Stimulated activated CD8-positive, alpha-beta memory T cell treated with anti-CD3 and anti-CD28 coated beads, Interleukin-4, amount 100 ng/mL, for 24 hours (primary cell): ENCODE measurements around the gene PLD3.
"Not testable (repeated sequence)": the region's sequence is repeated elsewhere in the genome, so short reads cannot be mapped to it uniquely, and the experiment has no call there.

ENCODE experiments used
- DNase-seq: peaks from one replicate; pipeline ENCODE4 v3.0.0-alpha.2; 2020; ENCODE audit warnings: low read depth

PLD3 gene

DNA sequence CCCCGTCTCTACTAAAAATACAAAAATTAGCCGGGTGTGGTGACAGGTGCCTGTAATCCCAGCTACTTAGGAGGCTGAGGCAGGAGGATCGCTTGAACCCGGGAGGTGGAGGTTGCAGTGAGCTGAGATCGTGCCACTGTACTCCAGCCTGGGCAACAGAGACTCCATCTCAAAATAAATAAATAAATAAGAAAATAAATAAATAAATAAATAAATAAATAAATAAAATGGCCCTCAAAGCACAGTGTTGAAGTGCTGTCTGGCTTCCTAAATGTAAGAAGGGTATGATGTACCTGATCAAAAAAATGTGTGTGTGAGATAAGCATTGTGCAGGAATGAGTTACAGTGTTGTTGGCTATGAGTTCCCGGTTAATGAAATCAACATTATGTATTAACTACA, 15.4 kb upstream of the PLD3 start:
- not testable (repeated sequence) for DNase-seq

DNA sequence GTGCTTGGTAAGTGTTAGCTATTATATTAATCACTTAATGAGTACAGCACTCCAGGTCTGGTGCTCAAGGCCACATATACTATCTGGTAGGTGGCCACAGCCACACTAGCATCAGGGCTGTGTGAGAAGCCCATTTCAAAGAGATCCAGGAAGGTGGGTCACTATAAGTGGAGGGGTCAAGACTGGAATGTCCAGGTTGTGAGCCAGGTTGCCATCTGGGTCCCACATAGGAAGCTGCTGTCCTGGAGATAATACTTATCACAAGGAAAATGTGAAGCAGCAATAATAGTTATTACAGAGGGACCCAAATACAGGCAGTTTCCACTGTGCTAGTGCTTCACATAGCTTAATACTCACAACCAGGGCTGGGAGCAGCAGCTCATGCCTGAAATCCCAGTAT, 13.4 kb upstream of the PLD3 start:
- DNase-seq, result no peak

- no peak for DNase-seq
Observed at GRCh38 chr19:40335855-40336600, 12.5 kb upstream of the PLD3 start.

DNA sequence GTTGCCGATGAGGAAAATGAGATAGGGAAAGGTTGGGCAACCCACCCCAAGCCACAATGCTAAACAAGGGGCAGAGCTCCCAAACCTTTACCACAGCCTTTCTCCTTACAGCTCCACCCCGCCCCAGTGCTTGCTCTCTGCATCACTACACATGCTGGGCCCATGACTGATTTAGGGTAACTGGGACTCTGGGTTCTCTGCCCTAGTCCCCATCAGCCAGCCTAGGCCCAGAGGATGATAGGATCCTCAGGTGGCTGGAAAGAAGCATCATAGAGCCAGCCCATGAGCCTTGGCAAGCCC, 11.9 kb upstream of the PLD3 start:
- DNase-seq, result no peak

DNA sequence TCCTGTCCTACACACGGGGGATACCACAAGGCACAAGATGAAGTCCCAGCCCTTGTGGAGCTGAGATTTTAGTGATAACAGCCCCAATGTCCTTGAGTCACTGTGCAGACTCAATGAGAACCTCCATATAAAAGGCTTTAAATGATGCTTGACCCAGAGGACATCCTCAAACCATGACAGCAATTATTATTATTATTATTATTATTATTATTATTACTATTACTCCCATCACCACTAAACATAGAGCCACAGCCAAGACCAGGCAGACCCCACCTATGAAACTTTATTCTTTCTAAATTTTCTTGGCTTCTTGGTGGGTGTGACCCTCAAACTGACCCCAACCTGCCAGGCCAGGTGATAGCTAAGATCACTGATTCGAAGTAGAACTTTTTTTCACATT, 11.4 kb upstream of the PLD3 start:
- DNase-seq, result no peak

DNA sequence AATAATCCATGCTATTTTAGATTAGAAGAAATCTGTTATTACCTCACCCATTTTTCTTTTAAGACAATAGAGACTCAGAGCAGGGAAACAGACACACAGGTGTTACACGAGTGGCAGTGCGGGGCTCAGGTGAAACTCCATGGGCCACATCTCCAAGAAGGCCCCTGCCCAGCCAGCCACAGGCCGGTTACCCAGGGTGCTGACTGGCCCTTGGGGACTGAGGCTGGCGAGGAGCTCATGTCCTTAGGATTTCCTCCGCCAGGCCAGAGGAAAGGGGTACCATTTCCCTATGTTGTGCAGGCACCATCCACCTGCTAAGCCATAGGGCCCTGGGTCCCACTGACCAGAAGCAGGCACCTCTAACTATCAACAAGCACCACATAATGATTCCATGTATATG, 10.9 kb upstream of the PLD3 start:
- no peak for DNase-seq

DNA sequence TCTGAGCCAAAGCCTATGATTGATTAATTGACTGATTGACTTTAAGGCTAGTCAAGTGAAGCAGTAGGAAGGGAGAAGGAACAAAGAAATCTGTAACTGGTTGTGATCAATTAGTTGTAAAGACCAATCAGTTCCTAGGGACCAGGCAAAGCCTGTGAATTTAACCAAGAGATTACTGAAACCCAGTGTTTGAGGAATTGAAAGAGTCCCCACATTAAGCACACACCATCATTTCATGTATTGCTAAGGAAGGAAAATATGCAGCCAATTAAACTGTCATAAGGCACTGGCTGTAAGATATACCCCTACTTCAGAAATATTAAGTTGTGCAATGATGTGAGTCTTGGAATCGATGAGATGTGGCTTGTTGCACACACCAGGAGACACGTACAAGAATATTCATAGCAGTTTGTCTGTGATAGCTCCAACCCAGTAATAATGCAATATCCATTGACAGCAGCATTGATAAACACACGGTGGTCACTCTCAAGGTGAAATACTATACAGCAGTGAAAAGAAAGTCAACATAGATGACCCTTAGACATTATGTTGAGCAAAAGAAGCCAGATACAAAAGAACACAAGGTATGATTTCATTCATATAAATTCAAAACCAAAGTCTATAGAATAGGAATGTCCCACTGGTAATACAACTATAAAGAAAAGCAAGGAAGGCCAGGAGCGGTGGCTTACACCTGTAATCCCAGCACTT, 9.3 kb upstream of the PLD3 start:
- DNase-seq, result no peak

- no peak for DNase-seq
Observed at GRCh38 chr19:40341601-40342482, 6.7 kb upstream of the PLD3 start.

DNA sequence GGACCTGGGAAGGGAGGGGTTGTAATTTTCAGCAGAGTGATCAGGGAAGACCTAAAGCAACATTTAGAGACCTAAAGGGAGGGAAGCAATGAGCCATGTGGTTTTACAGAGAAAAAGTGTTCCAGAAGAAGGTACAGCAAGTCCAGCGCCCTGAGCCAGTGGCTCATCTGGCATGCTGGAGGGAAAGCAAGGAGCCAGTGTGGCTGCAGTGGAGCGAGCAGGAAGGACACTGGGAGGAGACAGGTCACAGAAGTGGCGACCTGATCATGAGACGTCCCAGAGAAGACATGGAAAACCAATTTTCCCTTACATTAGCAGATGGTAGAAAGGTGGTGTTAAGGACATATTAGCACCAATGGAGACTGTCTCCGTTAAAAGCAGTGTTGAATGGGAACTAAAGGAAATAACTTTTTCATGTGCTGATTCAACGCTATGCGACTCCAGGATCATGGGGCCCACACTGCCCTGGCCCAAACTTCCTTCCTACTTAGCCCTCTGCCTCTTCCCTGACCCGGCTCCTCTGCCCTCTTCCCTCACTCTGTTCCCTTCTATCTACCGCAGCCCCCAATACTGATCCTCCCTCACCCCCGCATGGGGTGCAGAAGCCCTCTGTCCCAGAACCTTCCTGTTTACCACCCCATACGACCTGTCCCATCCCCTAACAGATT, 5.7 kb upstream of the PLD3 start:
- DNase-seq, result no peak

GRCh38 chr19:40344422-40344821, 4.1 kb upstream of the PLD3 start:
- DNase-seq, result no peak

DNA sequence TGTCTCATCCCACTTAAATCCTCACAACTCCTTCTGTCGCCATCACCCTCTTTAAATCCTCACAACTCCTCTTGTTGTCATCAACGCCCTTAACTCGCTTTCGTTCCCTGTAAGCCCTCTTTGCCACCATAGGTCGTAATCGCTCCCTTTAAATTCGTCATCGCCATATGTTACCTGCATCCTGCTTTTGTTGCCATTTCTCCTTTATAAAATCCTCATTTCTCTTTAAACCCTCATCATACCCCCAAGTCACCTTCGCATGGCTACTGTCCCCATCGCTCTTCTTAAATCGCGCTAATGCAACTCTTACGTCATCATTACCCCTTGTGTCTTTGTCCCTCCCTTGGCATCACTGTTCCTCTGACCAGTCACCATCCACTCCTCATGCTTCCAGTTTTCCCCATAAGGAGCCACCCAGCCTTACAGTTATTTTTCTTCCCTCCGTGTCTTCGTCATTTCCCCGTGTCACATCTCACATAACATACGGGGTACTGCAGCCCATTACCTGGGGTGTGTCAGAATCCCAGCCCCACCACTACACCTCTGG, 539 bp downstream of the PLD3 start:
- no peak for DNase-seq

- no peak for DNase-seq
Observed at GRCh38 chr19:40355975-40356680, 7.6 kb downstream of the PLD3 start.

- DNase-seq, result no peak
Observed at GRCh38 chr19:40356681-40357595, 8.4 kb downstream of the PLD3 start.

GRCh38 chr19:40357640-40358039, 9.1 kb downstream of the PLD3 start:
- no peak for DNase-seq

DNA sequence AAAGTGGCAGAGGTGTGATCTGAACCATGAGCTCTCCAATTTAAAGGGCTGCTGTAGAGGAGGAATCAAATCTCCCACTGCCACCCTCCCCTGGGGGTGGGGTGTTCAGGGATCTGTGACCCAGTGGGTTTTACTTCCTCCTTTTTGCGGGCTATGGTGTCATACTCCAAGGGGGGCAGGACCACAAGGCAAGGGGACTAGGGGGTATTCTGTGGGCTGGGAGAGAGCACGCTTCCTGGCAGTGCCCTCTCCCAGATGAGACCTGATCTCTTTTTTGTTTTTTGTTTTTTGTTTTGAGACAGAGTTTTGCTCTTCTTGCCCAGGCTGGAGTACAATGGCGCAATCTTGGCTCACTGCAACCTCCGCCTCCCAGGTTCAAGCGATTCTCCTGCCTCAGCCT, 10.3 kb downstream of the PLD3 start:
- no peak for DNase-seq

DNA sequence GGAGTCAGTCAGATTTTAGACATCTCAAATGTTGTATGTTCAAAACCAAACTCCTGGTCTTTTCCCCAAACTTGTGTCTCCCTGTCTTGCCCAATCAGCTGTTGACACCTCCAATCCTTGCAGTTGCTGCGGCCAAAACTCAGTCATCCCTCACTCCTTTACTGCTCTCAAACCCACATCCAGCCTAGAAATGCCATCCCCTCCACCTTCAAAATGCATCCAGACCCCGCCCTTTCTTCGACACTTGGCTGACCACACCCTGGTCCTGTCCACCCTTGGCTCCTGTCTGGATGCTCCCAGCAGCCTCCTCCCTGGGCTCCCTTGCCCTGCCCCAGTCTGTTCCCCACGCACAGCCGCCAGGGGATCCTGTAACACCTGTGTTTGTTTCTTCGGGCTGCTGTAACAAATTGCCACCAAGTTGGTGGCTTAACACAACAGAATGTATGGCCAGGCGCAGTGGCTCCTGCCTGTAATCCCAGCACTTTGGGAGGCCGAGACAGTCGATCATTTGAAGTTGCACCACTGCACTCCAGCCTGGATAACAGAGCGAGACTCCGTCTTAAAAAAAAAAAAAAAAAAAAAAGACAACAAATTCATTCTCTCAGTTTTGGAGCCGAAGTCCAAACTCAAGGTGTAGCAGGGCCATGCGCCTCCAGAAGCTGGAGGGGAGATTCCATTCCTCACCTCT, 11.7 kb downstream of the PLD3 start:
- DNase-seq, result no peak

DNA sequence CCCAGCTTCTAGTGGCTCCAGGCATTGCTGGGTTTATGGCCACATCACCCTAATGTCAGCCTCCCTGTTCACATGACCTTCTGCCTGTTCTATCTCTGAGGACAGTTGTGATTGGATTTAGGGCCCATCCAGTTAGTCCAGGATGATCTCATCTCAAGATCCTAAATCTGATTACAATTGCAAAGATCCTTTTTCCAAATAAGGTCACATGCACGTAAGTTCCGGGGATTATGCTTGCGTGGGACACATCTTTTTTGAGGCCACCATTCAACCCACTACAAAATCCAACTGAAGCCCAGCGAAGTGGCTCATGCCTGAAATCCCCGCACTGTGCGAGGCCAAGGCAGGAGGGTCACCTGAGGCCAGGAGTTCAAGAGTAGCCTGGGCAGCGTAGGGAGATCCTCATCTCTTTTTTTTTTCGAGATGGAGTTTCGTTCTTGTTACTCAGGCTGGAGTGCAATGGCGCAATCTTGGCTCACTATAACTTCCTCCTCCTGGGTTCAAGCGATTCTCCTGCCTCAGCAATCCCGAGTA, 12.3 kb downstream of the PLD3 start:
- no peak for DNase-seq

GRCh38 chr19:40362160-40362559, 13.7 kb downstream of the PLD3 start:
- DNase-seq, result no peak

DNA sequence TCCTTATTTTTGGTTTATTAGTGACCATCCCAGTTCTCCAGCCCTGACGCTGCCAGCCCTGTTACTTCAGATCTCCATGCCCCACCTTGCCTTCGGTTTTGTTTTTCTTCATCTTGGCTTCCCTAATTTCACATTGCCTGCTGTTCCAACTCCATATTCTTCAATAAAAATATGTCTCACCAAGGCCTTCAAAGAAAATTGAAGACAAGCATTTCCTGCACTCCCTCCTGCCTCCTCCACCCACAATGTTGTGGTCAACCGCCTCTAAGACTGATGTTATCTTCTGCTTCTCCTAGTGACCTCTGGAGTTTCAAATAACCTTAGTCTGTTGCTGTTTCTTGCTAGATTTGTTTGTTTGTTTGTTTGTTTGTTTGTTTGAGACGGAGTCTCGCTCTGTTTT, 14.6 kb downstream of the PLD3 start:
- no peak for DNase-seq

- DNase-seq, result no peak
Observed at GRCh38 chr19:40365010-40365409, 16.5 kb downstream of the PLD3 start.
